Activated T-helper 9 cell treated with anti-CD3 and anti-CD28 coated beads, Interleukin-2, amount 50 U/mL, for 16 hours (primary cell): ENCODE measurements around the gene TANC2.
"Not testable (repeated sequence)": the region's sequence is repeated elsewhere in the genome, so short reads cannot be mapped to it uniquely, and the experiment has no call there.

Source experiments
- DNase-seq: peaks from one replicate; pipeline ENCODE4 v3.0.0-alpha.2; 2020; ENCODE audit warnings: low read depth

TANC2 gene

GRCh38 chr17:62964506-62964905, 1.5 kb upstream of the TANC2 start:
- DNase-seq, result no peak

GRCh38 chr17:62965174-62965685, 805 bp upstream of the TANC2 start:
- DNase-seq, result peak; percentile 36

GRCh38 chr17:62966426-62967204, 580 bp downstream of the TANC2 start:
- peak; percentile 58 for DNase-seq

GRCh38 chr17:62967205-62967529, 1.1 kb downstream of the TANC2 start:
- no peak for DNase-seq

GRCh38 chr17:62968445-62968923, 2.4 kb downstream of the TANC2 start:
- DNase-seq, result peak; percentile 10

GRCh38 chr17:62970610-62971009, 4.6 kb downstream of the TANC2 start:
- no peak for DNase-seq

- DNase-seq, result no peak
Measured at GRCh38 chr17:62971853-62972252, 5.8 kb downstream of the TANC2 start.

GRCh38 chr17:62974788-62975187, 8.8 kb downstream of the TANC2 start:
- no peak for DNase-seq

GRCh38 chr17:62975206-62975605, 9.2 kb downstream of the TANC2 start:
- DNase-seq, result no peak

- DNase-seq, result not testable (repeated sequence)
Measured at GRCh38 chr17:62976643-62977231, 10.7 kb downstream of the TANC2 start.

GRCh38 chr17:62980842-62981241, 14.8 kb downstream of the TANC2 start:
- no peak for DNase-seq

GRCh38 chr17:62981933-62982332, 15.9 kb downstream of the TANC2 start:
- DNase-seq, result no peak

- no peak for DNase-seq
Measured at GRCh38 chr17:62984801-62985200, 18.8 kb downstream of the TANC2 start.

GRCh38 chr17:62986549-62986948, 20.5 kb downstream of the TANC2 start:
- no peak for DNase-seq

GRCh38 chr17:62987136-62987535, 21.1 kb downstream of the TANC2 start:
- DNase-seq, result no peak

GRCh38 chr17:62989501-62989900, 23.5 kb downstream of the TANC2 start:
- no peak for DNase-seq

- no peak for DNase-seq
Measured at GRCh38 chr17:62994931-62995330, 28.9 kb downstream of the TANC2 start.

GRCh38 chr17:62995377-62995885, 29.4 kb downstream of the TANC2 start:
- DNase-seq, result no peak

GRCh38 chr17:62996221-62996620, 30.2 kb downstream of the TANC2 start:
- DNase-seq, result no peak

GRCh38 chr17:62998166-62998565, 32.1 kb downstream of the TANC2 start:
- no peak for DNase-seq

- no peak for DNase-seq
Measured at GRCh38 chr17:62998665-62999393, 32.8 kb downstream of the TANC2 start.

GRCh38 chr17:62999736-63000135, 33.7 kb downstream of the TANC2 start:
- DNase-seq, result no peak
